ENCODE data around the gene TMTC2.

The TMTC2 gene

DNA sequence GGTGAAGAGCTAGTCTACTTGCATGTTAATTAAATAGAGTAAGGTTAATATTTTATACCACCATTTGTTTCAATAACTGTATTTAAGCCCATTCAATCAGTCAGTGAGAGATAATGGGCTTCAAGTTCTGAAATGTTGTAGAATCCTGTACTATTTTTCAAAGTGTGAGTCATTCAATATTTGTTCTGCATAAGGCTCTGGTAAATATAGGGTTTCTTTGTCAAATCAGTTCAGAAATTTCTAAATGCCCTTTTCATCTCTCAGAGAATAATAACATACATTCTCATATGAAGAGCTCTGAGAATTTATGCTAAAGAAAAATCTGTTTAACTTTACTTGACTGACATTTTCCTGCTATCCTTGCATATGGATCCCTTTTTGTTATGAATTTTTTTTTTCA lies 493.3 kb downstream of the TMTC2 start:
- ChIA-PET POLR2A (no interaction called here), CTCF (interaction anchor here (1.0 kb wide), 1 partner anchor 14 kb away, joined by 5 read pairs; no protein-coding TSS in a partner anchor)
- no peak for DNase-seq (ENCODE audit: extremely low spot score)
- TF ChIP-seq, protein P1, sequence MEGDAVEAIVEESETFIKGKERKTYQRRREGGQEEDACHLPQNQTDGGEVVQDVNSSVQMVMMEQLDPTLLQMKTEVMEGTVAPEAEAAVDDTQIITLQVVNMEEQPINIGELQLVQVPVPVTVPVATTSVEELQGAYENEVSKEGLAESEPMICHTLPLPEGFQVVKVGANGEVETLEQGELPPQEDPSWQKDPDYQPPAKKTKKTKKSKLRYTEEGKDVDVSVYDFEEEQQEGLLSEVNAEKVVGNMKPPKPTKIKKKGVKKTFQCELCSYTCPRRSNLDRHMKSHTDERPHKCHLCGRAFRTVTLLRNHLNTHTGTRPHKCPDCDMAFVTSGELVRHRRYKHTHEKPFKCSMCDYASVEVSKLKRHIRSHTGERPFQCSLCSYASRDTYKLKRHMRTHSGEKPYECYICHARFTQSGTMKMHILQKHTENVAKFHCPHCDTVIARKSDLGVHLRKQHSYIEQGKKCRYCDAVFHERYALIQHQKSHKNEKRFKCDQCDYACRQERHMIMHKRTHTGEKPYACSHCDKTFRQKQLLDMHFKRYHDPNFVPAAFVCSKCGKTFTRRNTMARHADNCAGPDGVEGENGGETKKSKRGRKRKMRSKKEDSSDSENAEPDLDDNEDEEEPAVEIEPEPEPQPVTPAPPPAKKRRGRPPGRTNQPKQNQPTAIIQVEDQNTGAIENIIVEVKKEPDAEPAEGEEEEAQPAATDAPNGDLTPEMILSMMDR (IDR thresholded peaks at IDR 0.05; ENCODE audit: control extremely low read depth, extremely low read depth, low read depth, missing control alignments) = no peak

DNA sequence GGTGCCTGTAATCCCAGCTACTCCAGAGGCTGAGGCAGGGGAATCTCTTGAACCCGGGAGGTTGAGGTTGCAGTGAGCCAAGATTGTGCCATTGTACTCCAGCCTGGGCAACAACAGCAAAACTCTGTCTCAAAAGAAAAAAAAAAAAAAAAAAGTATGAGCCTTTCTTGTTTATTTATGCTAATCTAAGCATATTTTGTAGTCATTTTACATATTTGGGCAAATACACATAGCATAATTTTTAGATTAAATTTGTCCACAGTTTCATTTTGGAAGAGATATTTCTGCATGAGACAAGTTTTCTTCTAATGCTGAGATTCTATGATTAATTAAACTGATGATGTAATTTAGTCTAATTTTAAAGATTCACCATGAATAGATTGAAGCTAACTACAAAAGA lies 494.4 kb downstream of the TMTC2 start:
- CTCF ChIA-PET = interaction anchor here (0.8 to 1.9 kb wide), 2 partner anchors 30 to 495 kb away, joined by 4 read pairs; no protein-coding TSS in a partner anchor
- TF ChIP-seq, protein P1 (IDR thresholded peaks at IDR 0.05; ENCODE audit: control extremely low read depth, extremely low read depth, low read depth, missing control alignments) = no peak
- POLR2A ChIA-PET = no interaction called here
- no peak for DNase-seq (ENCODE audit: extremely low spot score)

DNA sequence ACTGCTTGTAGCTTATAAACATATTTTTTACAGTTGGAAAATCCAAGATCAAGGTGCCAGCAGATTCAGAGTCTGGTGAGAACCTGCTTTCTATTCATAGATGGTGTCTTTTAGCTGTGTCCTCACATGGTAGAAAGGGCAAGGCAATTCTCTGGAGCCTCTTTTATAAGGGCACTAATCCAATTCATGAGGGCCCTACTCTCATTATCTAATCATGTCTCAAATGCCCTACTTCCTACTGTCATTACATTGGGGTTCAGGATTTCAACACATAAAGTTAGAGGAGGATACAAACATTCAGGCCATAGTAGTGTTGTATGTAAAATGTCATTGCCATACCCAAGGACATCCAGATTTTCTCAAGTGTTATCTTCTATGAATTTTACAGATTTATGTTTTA lies 496.4 kb downstream of the TMTC2 start:
- CTCF ChIA-PET = interaction anchor here (1.1 to 1.9 kb wide), 2 partner anchors 28 to 32 kb away, joined by 4 read pairs; no protein-coding TSS in a partner anchor
- TF ChIP-seq, protein P1 (IDR thresholded peaks at IDR 0.05; ENCODE audit: control extremely low read depth, extremely low read depth, low read depth, missing control alignments) = no peak
- POLR2A ChIA-PET = no interaction called here
- no peak for DNase-seq (ENCODE audit: extremely low spot score)

Measured in GM10248 (cell line).